Epithelial cell of alveolus of lung (primary cell): ENCODE results near the gene SERPINE2. TPM values are rescaled to one million over a fixed set of nuclear protein-coding genes. Genes with fewer than 3 reads are reported as not detected.

ENCODE experiments used
- total RNA-seq: library from RNA; depleted of rRNA; stranded (reverse); fragments of >200 nt; gene quantifications from 2 replicates; pipeline ENCODE4 v1.2.1, GENCODE V29; 2015

SERPINE2 gene, protein sequence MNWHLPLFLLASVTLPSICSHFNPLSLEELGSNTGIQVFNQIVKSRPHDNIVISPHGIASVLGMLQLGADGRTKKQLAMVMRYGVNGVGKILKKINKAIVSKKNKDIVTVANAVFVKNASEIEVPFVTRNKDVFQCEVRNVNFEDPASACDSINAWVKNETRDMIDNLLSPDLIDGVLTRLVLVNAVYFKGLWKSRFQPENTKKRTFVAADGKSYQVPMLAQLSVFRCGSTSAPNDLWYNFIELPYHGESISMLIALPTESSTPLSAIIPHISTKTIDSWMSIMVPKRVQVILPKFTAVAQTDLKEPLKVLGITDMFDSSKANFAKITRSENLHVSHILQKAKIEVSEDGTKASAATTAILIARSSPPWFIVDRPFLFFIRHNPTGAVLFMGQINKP
- total RNA-seq: 66.4 and 81.3 TPM in 2 replicates

DNA sequence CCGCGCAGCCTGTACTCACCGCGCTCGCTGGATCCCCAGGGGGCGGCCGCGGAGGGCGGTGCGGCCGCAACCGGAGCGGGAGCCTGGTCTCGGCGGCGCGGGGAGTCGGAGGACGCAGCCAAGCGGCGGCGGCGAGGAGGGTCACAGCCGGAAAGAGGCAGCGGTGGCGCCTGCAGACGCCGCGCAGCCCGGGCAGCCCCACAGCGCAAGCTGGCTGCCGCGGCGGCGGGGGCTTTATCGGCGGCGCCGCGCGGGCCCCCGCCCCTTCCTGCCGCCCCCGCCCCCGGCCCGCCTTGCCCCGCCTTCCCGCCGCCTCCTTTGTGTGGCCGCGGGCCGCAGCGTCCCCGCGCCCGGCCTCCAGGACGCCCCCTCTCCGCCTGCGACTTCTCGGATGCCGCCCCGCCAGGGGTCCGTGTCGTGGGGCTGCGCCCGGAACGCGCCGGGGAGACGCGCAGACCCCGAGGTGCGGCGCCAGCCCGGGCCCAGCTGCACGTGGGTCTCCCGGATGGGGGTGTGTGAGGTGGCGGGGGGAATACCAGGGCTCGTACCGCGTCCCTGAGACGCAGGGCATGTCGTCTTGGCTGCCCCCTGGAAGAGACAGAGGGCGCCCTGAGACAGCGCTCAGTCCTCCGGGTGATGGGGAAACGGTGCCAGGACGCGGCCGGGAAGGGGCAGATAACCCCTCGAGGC, at the start of gene SERPINE2:
TSS of gene SERPINE2 (minus strand) at position 207 of the 690 bp plus-strand sequence. CDS start 37,386 bp downstream, outside the sequence.

DNA sequence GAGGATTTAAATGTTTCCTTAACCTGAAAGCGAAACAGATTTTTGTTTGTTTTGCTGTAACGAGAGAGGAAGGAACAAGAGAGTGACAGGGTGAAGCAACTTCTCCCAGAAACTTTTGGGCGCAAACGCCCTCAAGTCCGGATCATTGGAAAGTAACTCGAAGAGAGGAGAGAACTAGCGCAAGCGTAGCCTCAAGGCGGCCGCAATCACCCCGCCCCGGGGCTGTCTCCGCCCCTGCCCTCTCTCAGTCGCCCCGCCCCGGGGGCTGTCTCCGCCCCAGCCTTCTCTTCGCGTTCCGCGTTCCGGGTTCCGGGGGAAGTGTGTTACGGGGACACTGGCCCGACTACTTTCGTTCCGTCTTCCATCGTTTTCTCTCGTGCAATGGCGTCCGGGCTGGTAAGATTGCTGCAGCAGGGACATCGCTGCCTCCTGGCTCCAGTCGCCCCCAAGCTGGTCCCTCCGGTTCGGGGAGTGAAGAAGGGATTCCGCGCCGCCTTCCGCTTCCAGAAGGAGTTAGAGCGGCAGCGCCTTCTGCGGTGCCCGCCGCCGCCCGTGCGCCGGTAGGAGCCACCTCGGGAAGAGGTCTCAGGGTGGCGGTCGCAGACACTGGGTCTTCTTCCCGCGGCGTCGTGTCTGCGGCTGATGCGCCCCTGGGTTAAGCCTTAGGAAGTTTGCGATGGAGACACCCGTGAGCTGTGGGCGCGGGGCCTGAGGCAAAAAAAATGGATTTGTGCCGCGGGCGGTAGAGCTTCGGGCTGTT, 81.8 kb downstream of the SERPINE2 start, which contains the start of gene MRPL44:
TSS of gene MRPL44 (plus strand) at position 372 of the 760 bp plus-strand sequence. CDS start at position 382, 10 bp downstream.

DNA sequence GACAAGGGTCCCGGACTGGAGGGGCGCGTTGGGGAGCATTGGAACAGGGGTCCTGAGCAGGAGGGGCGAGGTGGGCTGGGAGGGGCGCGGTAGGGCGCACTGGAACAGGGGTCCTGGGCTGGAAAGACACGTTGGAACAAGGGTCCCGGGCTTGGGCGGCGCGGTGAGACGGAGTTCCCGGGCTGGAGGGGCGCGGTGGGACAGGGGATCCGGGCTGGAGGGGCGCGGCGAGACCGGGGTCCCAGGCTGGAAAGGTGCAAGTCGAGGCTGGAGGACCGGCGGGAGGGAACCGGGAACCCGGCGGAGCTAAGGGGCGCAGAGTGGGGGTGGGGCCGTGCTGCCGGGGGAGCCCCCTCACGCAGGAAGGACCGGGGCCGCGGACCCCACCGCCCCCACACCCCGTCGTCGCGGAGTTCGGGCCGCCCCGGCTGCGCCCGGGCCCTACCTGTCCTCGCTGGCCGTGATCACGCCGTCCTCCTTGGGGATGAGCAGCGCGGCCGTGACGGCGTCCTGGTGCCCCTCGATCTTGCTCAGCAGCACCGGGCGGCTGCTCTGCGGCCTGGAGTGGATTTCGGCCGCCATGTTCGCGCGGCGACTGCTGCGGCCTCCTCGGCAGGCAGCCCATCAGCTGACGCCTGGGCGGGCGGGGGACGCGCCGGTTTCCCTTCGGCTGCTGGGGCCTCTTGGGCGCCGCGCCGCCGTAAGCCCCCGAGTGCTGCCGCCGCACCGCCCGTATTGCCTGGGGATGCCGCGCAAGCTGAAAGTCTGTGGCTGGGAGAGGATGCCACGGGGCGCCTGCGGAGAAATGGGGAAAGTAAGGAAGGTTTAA, 94.2 kb downstream of the SERPINE2 start, which contains the start of gene WDFY1:
TSS of gene WDFY1 (minus strand) at position 633 of the 829 bp plus-strand sequence. CDS start at position 582, 51 bp downstream.

Other genes with a start within 250 kb of the SERPINE2 start
- 3.7 and 5.5 TPM in 2 replicates for gene AP1S3, start 201.7 kb downstream of the SERPINE2 start, total RNA-seq
- 45.0 and 52.6 TPM in 2 replicates for gene WDFY1, start 94.0 kb downstream of the SERPINE2 start, total RNA-seq
- 34.4 and 52.0 TPM in 2 replicates for gene MRPL44, start 81.8 kb downstream of the SERPINE2 start, total RNA-seq